ENCODE data around the gene APH1B.
"Not testable (repeated sequence)": the region's sequence is repeated elsewhere in the genome, so short reads cannot be mapped to it uniquely, and the experiment has no call there.

Gene APH1B

DNA sequence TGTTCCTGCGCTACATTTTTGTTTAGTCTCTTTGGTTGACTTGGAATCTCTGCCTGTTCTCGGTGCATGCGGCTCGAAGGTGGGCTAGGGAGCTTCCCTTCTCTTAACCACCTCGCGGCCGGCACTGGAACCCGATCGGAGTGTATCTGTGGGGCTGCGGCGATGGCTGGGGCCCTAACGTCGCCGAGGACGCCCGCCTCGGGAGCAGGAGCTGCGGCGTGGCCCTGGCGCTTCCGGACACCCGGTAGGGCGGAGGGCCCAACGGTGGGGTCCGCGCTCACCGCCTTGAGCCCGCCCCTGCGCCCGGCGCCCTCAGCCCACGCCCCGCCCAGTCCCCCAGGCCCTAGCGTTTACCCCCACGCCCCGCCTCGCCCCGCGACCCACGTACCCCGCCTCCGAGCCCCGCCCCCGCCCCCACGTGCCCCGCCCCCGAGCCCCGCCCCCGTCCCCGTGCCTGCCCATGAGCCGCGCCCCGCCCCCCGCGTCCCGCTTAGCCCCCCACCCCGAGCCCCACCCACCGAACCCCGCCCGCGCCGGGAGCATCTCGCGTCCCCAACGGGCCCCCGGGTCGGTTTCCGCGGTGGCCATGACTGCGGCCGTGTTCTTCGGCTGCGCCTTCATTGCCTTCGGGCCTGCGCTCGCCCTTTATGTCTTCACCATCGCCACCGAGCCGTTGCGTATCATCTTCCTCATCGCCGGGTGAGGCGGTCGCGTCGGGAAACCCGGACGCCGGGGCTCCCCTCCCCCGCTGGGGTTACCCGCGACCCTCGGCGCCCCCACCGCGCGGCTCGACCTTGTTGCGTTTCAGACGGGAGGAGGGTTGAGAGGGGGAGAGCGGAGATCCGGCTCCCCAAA lies at the start of gene APH1B:
TSS of gene APH1B (plus strand) at position 568 of the 855 bp plus-strand sequence. CDS start at position 587, 19 bp downstream.
- DNase-seq (ENCODE audit: low read depth) = no peak

DNA sequence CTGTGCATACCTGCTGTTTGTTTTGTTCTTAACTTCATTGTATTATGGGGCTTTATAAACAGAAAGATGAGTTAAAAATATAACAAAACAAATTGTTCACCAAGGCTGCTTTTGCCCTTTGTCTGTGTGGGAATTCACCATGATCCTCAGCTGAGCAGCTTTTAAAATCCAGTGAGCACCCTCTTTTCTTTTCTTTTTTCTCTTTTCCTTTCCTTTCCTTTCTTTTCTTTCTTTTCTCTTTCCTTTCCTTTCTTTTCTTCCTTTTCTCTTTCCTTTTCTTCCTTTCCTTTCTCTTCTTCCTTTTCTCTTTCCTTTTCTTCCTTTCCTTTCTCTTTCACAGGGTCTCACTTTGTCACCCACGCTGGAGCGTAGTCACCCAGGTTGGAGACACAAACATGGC lies 49.7 kb upstream of the APH1B start:
- DNase-seq (ENCODE audit: low read depth) = no peak

- DNase-seq (ENCODE audit: low read depth) = no peak
Observed at GRCh38 chr15:63231206-63231605, 46.2 kb upstream of the APH1B start.

- DNase-seq (ENCODE audit: low read depth) = no peak
Observed at GRCh38 chr15:63231706-63232105, 45.7 kb upstream of the APH1B start.

DNA sequence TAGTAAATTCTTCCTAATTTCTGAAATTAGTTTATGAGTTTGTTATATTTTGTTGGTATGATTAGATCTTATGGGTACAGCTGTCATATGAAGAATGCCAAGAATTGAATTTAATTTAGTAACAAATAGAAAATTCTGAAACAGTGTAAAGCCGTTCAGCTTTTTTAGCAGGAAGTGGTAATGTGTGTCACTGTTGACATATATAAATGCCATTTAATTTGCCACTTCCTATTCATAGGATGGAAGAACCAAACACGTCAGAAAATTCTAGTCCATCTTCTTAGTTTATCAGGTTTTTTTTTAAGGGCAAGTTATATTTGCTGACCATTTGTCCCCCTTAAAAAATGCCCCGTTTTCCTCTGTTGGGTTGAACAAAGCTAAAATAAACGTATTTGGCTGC lies 45.0 kb upstream of the APH1B start:
- no peak for DNase-seq (ENCODE audit: low read depth)

DNA sequence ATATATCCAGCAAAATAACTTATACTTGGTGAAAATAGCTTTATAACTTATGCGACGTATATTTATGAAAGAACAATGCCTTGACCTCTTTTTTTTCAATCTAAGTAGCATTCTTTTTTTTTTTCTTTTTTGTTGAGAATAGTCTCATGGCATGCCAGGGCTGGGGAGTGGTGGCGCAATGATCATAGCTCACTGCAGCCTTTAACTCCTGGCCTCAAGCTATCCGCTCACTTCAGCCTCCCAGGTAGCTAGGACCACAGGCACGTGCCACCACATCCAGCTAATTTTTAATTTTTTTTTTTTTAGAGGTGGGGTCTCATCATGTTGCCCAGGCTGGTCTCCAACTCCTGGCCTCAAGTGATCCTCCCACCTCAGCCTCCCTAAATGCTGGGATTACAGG lies 44.5 kb upstream of the APH1B start:
- DNase-seq (ENCODE audit: low read depth) = no peak

DNA sequence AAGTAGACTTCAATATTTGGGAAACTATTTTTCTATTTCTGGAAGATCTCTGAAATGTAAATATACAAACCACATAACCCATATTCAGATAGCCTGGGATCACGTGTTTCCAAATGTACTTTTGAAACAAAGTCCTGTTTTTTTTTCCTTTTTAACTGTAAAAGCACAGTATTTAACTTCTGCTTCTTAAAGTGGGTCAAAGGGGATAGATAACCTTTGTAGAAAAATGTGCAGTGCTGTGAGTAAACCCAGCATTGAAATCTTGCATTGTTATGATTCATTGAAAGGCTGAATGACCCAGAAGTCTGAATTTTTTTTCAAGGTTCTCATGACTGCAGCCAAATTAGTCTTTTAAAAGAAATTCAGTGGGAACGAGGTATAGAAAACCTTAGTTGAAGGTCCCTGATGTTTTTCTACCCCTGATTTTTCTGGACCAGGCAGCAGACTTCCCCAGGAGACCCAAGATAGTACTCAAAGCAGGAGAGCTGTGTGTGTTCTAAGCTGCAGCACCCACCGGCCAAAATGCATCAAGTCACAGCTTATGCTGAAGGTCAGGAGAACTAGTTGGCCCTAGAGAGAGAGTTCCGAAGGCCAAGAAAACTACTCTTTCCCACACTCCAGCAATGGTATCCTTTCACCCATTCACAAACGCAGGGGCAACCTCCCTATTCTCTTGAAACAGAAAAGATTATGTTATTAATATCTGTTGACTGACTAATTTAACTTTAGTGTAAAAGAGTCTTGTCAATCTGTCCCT lies 43.6 kb upstream of the APH1B start:
- DNase-seq (ENCODE audit: low read depth) = peak; percentile 58

DNA sequence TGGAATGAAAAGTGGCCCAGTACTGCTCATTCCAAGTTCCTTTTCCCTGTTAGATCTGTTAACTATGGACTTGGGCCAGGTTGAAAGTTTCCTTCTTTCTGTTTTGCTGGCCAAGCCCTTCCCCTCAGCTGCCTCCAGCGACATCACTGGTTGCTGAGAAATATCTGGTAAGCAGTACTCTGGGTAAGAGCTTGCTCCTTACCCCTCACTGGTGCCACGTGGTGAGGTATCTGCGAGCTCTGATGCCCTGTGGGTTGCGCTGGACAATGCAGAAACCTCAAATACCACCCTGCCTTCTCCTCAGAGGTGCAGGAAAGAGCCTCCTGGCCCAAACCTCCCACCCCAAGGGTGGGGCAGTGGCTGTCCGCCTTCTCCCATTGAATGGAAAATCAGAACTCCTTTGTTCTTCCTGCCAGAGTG lies 42.9 kb upstream of the APH1B start:
- no peak for DNase-seq (ENCODE audit: low read depth)

DNA sequence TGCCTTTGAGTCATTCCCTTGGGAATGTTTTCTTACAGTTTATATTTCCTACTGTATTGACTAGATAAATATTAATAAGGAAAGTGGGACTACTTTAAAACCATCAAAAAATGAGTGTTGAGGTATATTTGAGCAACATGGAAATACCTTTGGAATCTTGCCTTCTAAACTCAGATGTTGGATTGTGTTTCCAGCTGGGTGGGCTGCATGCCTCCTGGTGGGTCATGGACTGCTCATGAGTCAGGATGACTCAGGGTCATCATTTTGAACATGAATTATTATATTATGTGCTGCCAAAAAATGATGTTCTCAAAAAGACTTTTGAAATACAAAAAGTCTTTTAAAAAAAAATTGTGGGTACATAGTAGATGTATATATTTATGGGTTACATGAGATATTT lies 41.1 kb upstream of the APH1B start:
- DNase-seq (ENCODE audit: low read depth) = peak; percentile 77

DNA sequence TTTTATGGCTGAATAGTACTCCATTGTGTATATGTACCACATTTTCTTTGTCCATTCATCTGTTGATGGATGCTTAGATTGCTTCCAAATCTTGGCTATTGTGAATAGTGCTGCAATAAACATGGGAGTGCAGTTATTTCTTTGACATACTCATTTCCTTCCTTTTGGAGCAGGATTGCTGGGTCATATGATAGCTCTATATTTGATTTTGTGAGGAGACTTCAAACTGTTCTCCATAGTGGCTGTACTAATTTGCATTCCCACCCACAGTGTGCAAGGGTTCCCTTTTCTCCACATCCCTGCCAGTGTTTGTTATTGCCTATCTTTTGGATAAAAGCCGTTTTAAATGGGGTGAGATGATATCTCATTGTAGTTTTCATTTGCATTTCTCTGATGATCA lies 40.3 kb upstream of the APH1B start:
- DNase-seq (ENCODE audit: low read depth) = not testable (repeated sequence)

- no peak for DNase-seq (ENCODE audit: low read depth)
Observed at GRCh38 chr15:63238171-63238570, 39.2 kb upstream of the APH1B start.

- DNase-seq (ENCODE audit: low read depth) = peak; percentile 60
Observed at GRCh38 chr15:63238796-63239195, 38.6 kb upstream of the APH1B start.

DNA sequence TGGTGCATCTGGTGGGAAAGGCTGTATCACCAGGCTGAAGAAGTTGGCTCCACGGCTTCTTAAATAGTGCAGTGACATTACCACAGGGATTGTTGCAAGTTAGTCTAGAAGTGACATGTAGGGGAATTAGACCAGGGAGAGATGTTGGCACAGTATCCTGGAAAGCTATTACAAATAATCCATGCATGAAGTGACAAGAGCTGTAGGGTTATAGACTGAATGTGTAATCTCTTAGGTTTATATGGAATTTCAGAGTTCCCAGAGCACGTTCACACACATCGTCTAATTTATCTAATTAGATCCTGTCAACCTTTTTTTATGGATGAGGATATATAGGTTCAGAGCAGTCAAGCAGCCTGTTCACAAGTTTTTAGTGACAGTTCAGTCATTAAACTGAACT lies 37.3 kb upstream of the APH1B start:
- no peak for DNase-seq (ENCODE audit: low read depth)

- DNase-seq (ENCODE audit: low read depth) = no peak
Observed at GRCh38 chr15:63241316-63241715, 36.1 kb upstream of the APH1B start.

- DNase-seq (ENCODE audit: low read depth) = no peak
Observed at GRCh38 chr15:63243101-63243500, 34.3 kb upstream of the APH1B start.

GRCh38 chr15:63243776-63244175 lies 33.6 kb upstream of the APH1B start:
- DNase-seq (ENCODE audit: low read depth) = no peak

GRCh38 chr15:63244399-63244798 lies 33.0 kb upstream of the APH1B start:
- no peak for DNase-seq (ENCODE audit: low read depth)

DNA sequence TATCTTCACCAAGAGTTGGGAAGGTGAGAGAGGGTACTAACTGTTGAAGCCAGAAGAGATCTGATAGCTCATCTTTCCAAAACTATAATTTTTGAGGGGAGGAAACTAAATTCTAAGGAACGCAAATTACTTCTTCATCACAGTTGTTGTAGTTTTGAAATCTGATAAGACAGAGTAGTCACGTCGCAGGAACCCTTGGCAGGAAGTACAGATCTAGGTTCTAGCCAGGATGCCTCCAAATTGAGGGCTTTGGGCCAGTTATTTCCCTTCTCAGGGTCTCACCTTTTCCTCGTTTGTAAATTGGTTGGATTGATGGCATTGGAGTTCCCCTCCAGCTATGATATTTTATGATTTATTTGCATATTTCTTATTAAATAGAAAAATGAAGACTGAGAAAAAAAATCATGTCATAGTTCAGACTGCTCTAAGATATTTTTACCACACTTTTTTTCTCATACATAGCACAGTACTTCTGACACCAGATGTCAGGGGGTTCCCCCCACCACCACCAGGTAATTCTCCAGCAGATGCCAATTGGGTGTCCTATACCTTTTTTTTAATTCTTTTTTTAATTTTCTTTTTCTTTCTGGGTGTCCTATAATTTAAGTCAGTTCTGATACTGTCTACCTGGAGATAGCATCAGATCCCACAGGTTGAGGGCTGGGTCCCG lies 32.3 kb upstream of the APH1B start:
- no peak for DNase-seq (ENCODE audit: low read depth)

GRCh38 chr15:63246691-63247469 lies 30.5 kb upstream of the APH1B start:
- DNase-seq (ENCODE audit: low read depth) = peak; percentile 78

DNA sequence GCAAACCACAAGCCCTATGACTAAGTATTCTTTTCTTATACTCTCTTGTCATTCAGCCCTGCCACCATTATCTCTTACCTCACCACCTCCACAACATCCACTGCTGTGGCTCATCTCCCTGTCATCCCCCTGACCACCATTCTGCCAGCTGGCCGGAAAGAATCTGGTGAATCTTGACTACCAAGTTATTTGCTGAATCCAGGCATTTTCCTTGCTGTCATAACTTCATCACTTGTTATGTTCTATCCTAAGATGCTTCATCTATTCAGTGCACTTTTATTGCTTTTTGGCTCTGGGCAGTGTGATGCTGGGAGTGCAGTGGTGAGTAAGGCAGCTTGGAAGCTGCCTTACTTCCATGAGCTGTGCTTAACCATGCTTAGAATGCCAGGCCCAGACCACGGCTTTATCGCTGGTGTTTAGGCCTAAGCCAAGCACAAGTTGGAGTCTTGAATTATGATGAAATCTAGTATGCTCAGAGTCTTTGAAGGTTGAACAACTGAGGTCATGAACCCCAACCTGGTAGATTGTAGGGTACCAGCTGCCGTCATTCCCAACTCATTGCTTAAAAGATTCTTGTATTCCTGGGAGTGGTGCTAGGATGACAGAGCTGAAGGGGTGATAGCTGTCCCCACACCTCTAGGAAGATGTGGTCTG lies 27.0 kb upstream of the APH1B start:
- DNase-seq (ENCODE audit: low read depth) = peak; percentile 99

DNA sequence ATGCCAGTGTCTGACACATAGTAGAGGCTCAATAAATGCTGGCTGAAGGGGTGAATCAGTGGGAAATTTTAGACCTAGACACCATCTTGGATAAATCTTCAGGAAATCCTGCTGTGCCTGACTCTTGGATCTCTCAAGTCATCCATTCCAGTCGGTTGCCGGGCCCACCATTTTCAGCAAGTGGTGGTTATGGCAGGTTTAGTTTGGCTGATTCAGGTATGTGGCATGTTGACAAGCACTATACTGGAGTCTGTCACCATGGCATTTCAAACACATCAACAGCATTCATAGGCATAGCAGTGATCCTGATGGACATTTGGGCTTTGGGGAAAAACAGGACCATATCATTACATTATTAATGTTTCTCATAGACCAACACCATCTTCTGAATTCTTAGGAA lies 25.7 kb upstream of the APH1B start:
- DNase-seq (ENCODE audit: low read depth) = no peak
